ENCODE measurements around the gene SSTR1.
"Not testable (repeated sequence)": the region's sequence is repeated elsewhere in the genome, so short reads cannot be mapped to it uniquely, and the experiment has no call there.

SSTR1 gene

GRCh38 chr14:38207736-38208617 is at the start of gene SSTR1:
Gene SSTR1, plus strand, starts transcription at chr14:38207904. Its CDS starts 1,486 bp downstream, at chr14:38209390.
- DNase-seq (ENCODE audit: low spot score) (no peak), FAIRE-seq (no peak)

GRCh38 chr14:38158468-38158867 is 49.2 kb upstream of the SSTR1 start:
- DNase-seq (ENCODE audit: low spot score) (no peak), FAIRE-seq (no peak)

- DNase-seq (ENCODE audit: low spot score) = no peak
- no peak for FAIRE-seq
Measured at GRCh38 chr14:38168416-38168815, 39.3 kb upstream of the SSTR1 start.

- DNase-seq (ENCODE audit: low spot score) (peak; percentile 77), FAIRE-seq (peak; percentile 94)
Measured at GRCh38 chr14:38171197-38171596, 36.5 kb upstream of the SSTR1 start.

GRCh38 chr14:38174711-38175110 is 33.0 kb upstream of the SSTR1 start:
- peak; percentile 32 for DNase-seq (ENCODE audit: low spot score)
- peak; percentile 75 for FAIRE-seq

- FAIRE-seq = no peak
- DNase-seq (ENCODE audit: low spot score) = no peak
Measured at GRCh38 chr14:38175658-38176057, 32.0 kb upstream of the SSTR1 start.

GRCh38 chr14:38176379-38176778 is 31.3 kb upstream of the SSTR1 start:
- FAIRE-seq (no peak), DNase-seq (ENCODE audit: low spot score) (no peak)

- DNase-seq (ENCODE audit: low spot score) (no peak), FAIRE-seq (no peak)
Measured at GRCh38 chr14:38184132-38184531, 23.6 kb upstream of the SSTR1 start.

GRCh38 chr14:38185671-38186070 is 22.0 kb upstream of the SSTR1 start:
- DNase-seq (ENCODE audit: low spot score) (no peak), FAIRE-seq (no peak)

GRCh38 chr14:38186216-38186615 is 21.5 kb upstream of the SSTR1 start:
- no peak for FAIRE-seq

GRCh38 chr14:38187528-38187927 is 20.2 kb upstream of the SSTR1 start:
- no peak for DNase-seq (ENCODE audit: low spot score)
- no peak for FAIRE-seq

More at GRCh38 chr14:38186216-38186615, 21.5 kb upstream of the SSTR1 start:
- DNase-seq (ENCODE audit: low spot score) = no peak

GRCh38 chr14:38189930-38190726 is 17.6 kb upstream of the SSTR1 start:
- no peak for DNase-seq (ENCODE audit: low spot score)
- no peak for FAIRE-seq

- not testable (repeated sequence) for DNase-seq (ENCODE audit: low spot score); FAIRE-seq
Measured at GRCh38 chr14:38190846-38191245, 16.9 kb upstream of the SSTR1 start.

GRCh38 chr14:38191491-38191890 is 16.2 kb upstream of the SSTR1 start:
- FAIRE-seq; DNase-seq (ENCODE audit: low spot score): not testable (repeated sequence)

- peak; percentile 20 for FAIRE-seq
- peak; percentile 7 for DNase-seq (ENCODE audit: low spot score)
Measured at GRCh38 chr14:38197001-38197783, 10.5 kb upstream of the SSTR1 start.

GRCh38 chr14:38197784-38198335 is 9.8 kb upstream of the SSTR1 start:
- FAIRE-seq = no peak
- no peak for DNase-seq (ENCODE audit: low spot score)

GRCh38 chr14:38198425-38198824 is 9.3 kb upstream of the SSTR1 start:
- FAIRE-seq = no peak
- no peak for DNase-seq (ENCODE audit: low spot score)

- FAIRE-seq = no peak
- no peak for DNase-seq (ENCODE audit: low spot score)
Measured at GRCh38 chr14:38199076-38199475, 8.6 kb upstream of the SSTR1 start.

GRCh38 chr14:38199739-38200138 is 8.0 kb upstream of the SSTR1 start:
- no peak for DNase-seq (ENCODE audit: low spot score)
- FAIRE-seq = no peak

- FAIRE-seq = no peak
- no peak for DNase-seq (ENCODE audit: low spot score)
Measured at GRCh38 chr14:38201137-38201828, 6.4 kb upstream of the SSTR1 start.
